Body of pancreas (tissue), 4 donors: Measurements from ENCODE around the gene MED12L. TPM values are rescaled to one million over a fixed set of nuclear protein-coding genes. Genes with fewer than 3 reads are reported as not detected.

ENCODE experiments used
- ATAC-seq: fragments of 150-250 bp; one replicate; pipeline ENCODE4 v1.9.1; 2016
- DNase-seq, 4 donors: peaks; one replicate each; pipeline ENCODE4 v3.0.0-alpha.2; 2019
- H3K27ac ChIP-seq, 4 donors: fragments of 200-600 bp; sonication (generic); 1 replicate in 3 of 4; 2 replicates in 1 of 4; pipeline versions ENCODE4 v1.5.1 to v1.6.1; 2016 to 2019; ENCODE audit warnings: mild to moderate bottlenecking in 1 of 4, mixed read lengths in 1 of 4, moderate library complexity in 1 of 4
- H3K27me3 ChIP-seq, 2 donors: fragments of 200-600 bp; sonication (generic); one replicate each; pipeline ENCODE4 v1.6.0; 2016; ENCODE audit warnings: mild to moderate bottlenecking in 1 of 2
- H3K36me3 ChIP-seq, 2 donors: fragments of 200-600 bp; sonication (generic); replicated peaks in 1 of 2; 2 replicates each; pipeline ENCODE4 v1.5.1; 2016; ENCODE audit warnings: low read depth in 2 of 2; ENCODE audit not compliant: insufficient read depth in 1 of 2
- H3K4me1 ChIP-seq: fragments of 200-600 bp; sonication (generic); one replicate; pipeline ENCODE4 v1.6.0; 2016
- H3K4me3 ChIP-seq, 2 donors: fragments of 200-600 bp; sonication (generic); 1 replicate in 1 of 2; 2 replicates in 1 of 2; pipeline ENCODE4 v1.5.1; 2016 to 2019
- H3K9me3 ChIP-seq, 3 donors: fragments of 200-600 bp; sonication (generic); 1 replicate in 2 of 3; 2 replicates in 1 of 3; pipeline ENCODE4 v1.5.1; 2016
- CTCF ChIP-seq, 7 experiments: fragments of 450-650 bp in 4 of 7; fragments of 200-600 bp in 3 of 7; sonication (generic) in 3 of 7; IDR thresholded peaks; one replicate each; pipeline ENCODE4 v1.5.1; 2016 to 2019; ENCODE audit warnings: antibody characterized with exemption in 7 of 7
- POLR2A ChIP-seq, 3 donors: fragments of 450-650 bp; IDR thresholded peaks; one replicate each; pipeline ENCODE4 v1.6.1; 2016; ENCODE audit warnings: antibody characterized with exemption in 3 of 3, mild to moderate bottlenecking in 2 of 3
- WGBS, 2 donors: methylation state at CpG; one replicate each; pipeline ENCODE4 v1.1.5; 2017; 5-methylcytosine and 5-hydroxymethylcytosine counted together
- intact Hi-C: fragments of 100-400 bp; cut with DNase I; formaldehyde crosslinking; loops from one replicate; pipeline ENCODE4 v1.15.1; 2023
- total RNA-seq, 2 donors: library from RNA; depleted of rRNA; stranded (reverse); fragments of >200 nt; gene quantifications; one replicate each; pipeline ENCODE4 v1.1.0, GENCODE V29; 2016

The MED12L gene
- total RNA-seq, 2 donors from 2014 or later = 0.33 to 0.78 TPM

GRCh38 chr3:151197228-151197627, 111.8 kb downstream of the MED12L start:
- no peak overlapping the region for H3K4me3 ChIP-seq
- intact Hi-C loops = no loop called here
- TF ChIP-seq POLR2A (IDR thresholded peaks at IDR 0.05) (no peak), CTCF (IDR thresholded peaks at IDR 0.05) (no peak)
- no peaks in the 10 kb centered on the region for H3K27me3 ChIP-seq
- DNase-seq (no peak), ATAC-seq (no peak)
- no peaks in the 10 kb centered on the region for H3K36me3 ChIP-seq
- whole genome bisulfite sequencing, 2 donors = 91 to 93% methylated on average over 3 to 8 of the region's 8 CpGs
- H3K9me3 ChIP-seq = no peaks in the 10 kb centered on the region
- no peaks in the 10 kb centered on the region for H3K4me1 ChIP-seq
- H3K27ac ChIP-seq = no peak overlapping the region

GRCh38 chr3:151197981-151198767, 112.7 kb downstream of the MED12L start:
- intact Hi-C loops = no loop called here
- ATAC-seq (peak; percentile 42), DNase-seq (no peak)
- Histone ChIP-seq H3K27ac (no peak overlapping the region), H3K27me3 (no peaks in the 10 kb centered on the region), H3K9me3 (no peaks in the 10 kb centered on the region), H3K4me3 (no peak overlapping the region), H3K4me1 (no peaks in the 10 kb centered on the region), H3K36me3 (no peaks in the 10 kb centered on the region)
- TF ChIP-seq CTCF (IDR thresholded peaks at IDR 0.05) (no peak), POLR2A (IDR thresholded peaks at IDR 0.05) (no peak)
- 55 to 61% methylated on average over 6 of the region's 6 CpGs for WGBS, 2 donors

GRCh38 chr3:151198849-151199248, 113.4 kb downstream of the MED12L start:
- intact Hi-C loops = no loop called here
- DNase-seq (no peak), ATAC-seq (no peak)
- WGBS, 2 donors = 87 to 91% methylated on average over 5 of the region's 5 CpGs
- Histone ChIP-seq H3K4me3 (no peak overlapping the region), H3K36me3 (no peaks in the 10 kb centered on the region), H3K27me3 (no peaks in the 10 kb centered on the region), H3K27ac (no peak overlapping the region), H3K9me3 (no peaks in the 10 kb centered on the region), H3K4me1 (no peaks in the 10 kb centered on the region)
- no peak for TF ChIP-seq CTCF (IDR thresholded peaks at IDR 0.05)
- no peak for TF ChIP-seq POLR2A (IDR thresholded peaks at IDR 0.05)

GRCh38 chr3:151199554-151200438, 114.3 kb downstream of the MED12L start:
- Histone ChIP-seq H3K36me3 (no peaks in the 10 kb centered on the region), H3K4me3 (no peak overlapping the region), H3K4me1 (no peaks in the 10 kb centered on the region), H3K9me3 (no peaks in the 10 kb centered on the region), H3K27me3 (no peaks in the 10 kb centered on the region), H3K27ac (no peak overlapping the region)
- WGBS, 2 donors = 85 to 88% methylated on average over 4 of the region's 4 CpGs
- TF ChIP-seq POLR2A (IDR thresholded peaks at IDR 0.05) = no peak
- no peak for TF ChIP-seq CTCF (IDR thresholded peaks at IDR 0.05)
- intact Hi-C loops = no loop called here
- DNase-seq (no peak), ATAC-seq (no peak)
